K562 (cell line): ENCODE data around the gene KMT2E. TPM values are rescaled to one million over a fixed set of nuclear protein-coding genes. Genes with fewer than 3 reads are reported as not detected.

ENCODE experiments used
- EP400 ChIP-seq: fragments of 450-650 bp; IDR thresholded peaks from 2 replicates; pipeline ENCODE4 v1.6.1; 2017; ENCODE audit warnings: antibody characterized with exemption, mild to moderate bottlenecking, moderate library complexity
- NFE2 ChIP-seq: IDR thresholded peaks from 2 replicates; pipeline ENCODE4 v1.6.1; 2014; ENCODE audit warnings: antibody characterized with exemption, low read depth
- NR0B1 ChIP-seq: fragments of 450-650 bp; IDR thresholded peaks from one replicate; pipeline ENCODE4 v1.6.1; 2018; ENCODE audit warnings: mild to moderate bottlenecking, moderate library complexity; ENCODE audit not compliant: partially characterized antibody
- RCOR1 ChIP-seq, 2 experiments: IDR thresholded peaks; 2 replicates each; pipeline ENCODE4 v1.6.1; 2012; ENCODE audit warnings: low read depth in 2 of 2, low read length in 2 of 2, borderline replicate concordance in 1 of 2, improper control_type of control experiment in 1 of 2
- SPI1 ChIP-seq: IDR thresholded peaks from 2 replicates; pipeline ENCODE4 v1.6.1; 2011; ENCODE audit warnings: low read depth, low read length, control low read depth, borderline replicate concordance
- SRSF1 ChIP-seq: fragments of 200-400 bp; formaldehyde crosslinking; IDR thresholded peaks from 2 replicates; pipeline ENCODE4 v1.6.1; 2017; ENCODE audit warnings: mild to moderate bottlenecking, low read depth, low read length, moderate library complexity
- SRSF3 ChIP-seq: fragments of 200-400 bp; formaldehyde crosslinking; IDR thresholded peaks from 2 replicates; pipeline ENCODE4 v1.6.1; 2016; ENCODE audit warnings: mild to moderate bottlenecking, low read length, moderate library complexity; ENCODE audit not compliant: insufficient read depth
- STAT5B ChIP-seq: fragments of 250-450 bp; sonication (Bioruptor Pico); IDR thresholded peaks from 2 replicates; pipeline ENCODE4 v1.8.0; 2021; ENCODE audit warnings: mild to moderate bottlenecking, inconsistent platforms
- XRCC4 ChIP-seq: IDR thresholded peaks from one replicate; pipeline ENCODE4 v1.6.1; 2011; ENCODE audit not compliant: insufficient read depth, insufficient read length; ENCODE audit errors: extremely low read depth
- ZNF23 ChIP-seq: fragments of 250-450 bp; sonication (Bioruptor Pico); IDR thresholded peaks from 2 replicates; pipeline ENCODE4 v1.4.0; 2020; ENCODE audit warnings: mild to moderate bottlenecking
- ZNF280B ChIP-seq: fragments of 250-450 bp; sonication (Bioruptor Pico); IDR thresholded peaks from 2 replicates; pipeline ENCODE4 v1.5.1; 2021; ENCODE audit warnings: mild to moderate bottlenecking
- ZNF41 ChIP-seq: fragments of 250-450 bp; sonication (Bioruptor Pico); conservative IDR thresholded peaks from 2 replicates; pipeline ENCODE4 v1.4.0; 2020; ENCODE audit warnings: mild to moderate bottlenecking
- ZNF586 ChIP-seq: fragments of 450-650 bp; formaldehyde crosslinking; conservative IDR thresholded peaks from 2 replicates; pipeline ENCODE4 v1.4.0; 2020; ENCODE audit warnings: mild to moderate bottlenecking, moderate library complexity
- polyA plus RNA-seq, 8 experiments: library from polyadenylated mRNA; depleted of rRNA in 4 of 8; stranded (reverse) in 5 of 8; unstranded in 3 of 8; fragments of >200 nt; fragmentation: Nextera tagmentation in 2 of 8; fragmentation: Illumina TruSeq in 1 of 8; extraction: Ambion mirVana in 2 of 8; extraction: Trizol in 1 of 8; gene quantifications; 2 replicates each; pipeline versions ENCODE4 v1.2.1 to v1.2.3, GENCODE V29; 2011 to 2014; ENCODE audit warnings: inconsistent platforms in 1 of 8, missing spikeins in 1 of 8
- total RNA-seq, 7 experiments: library from RNA; depleted of rRNA in 6 of 7; stranded (reverse); fragments of >200 nt in 6 of 7; fragmentation: Illumina TruSeq in 2 of 7; extraction: Trizol in 2 of 7; gene quantifications; 2 replicates each; pipeline versions ENCODE4 v1.2.1 to v1.2.3, GENCODE V29; 2011 to 2021; ENCODE audit warnings: low replicate concordance in 1 of 7
- TF ChIP-seq, protein P1 (sequence below): sonication (generic); formaldehyde crosslinking; IDR thresholded peaks from 2 replicates; pipeline ENCODE4 v1.8.0; 2023; ENCODE audit warnings: mild to moderate bottlenecking, missing genetic modification reagents
- TF ChIP-seq, protein P2 (sequence below), 2 experiments: fragments of 450-650 bp; IDR thresholded peaks; 2 replicates each; pipeline ENCODE4 v1.6.1; 2018; ENCODE audit warnings: mild to moderate bottlenecking in 2 of 2, low read depth in 1 of 2; ENCODE audit not compliant: partially characterized antibody in 2 of 2
- TF ChIP-seq, protein P3 (sequence below): fragments of 450-650 bp; formaldehyde crosslinking; IDR thresholded peaks from 2 replicates; pipeline ENCODE4 v1.4.0; 2020; ENCODE audit warnings: mild to moderate bottlenecking, moderate library complexity

KMT2E gene
- total and polyA plus RNA-seq, 9 of the 15 experiments (the other 6 are each of a cell fraction or from before 2014, with no cell fraction given): 8.9 to 55.3 (median 38.1) TPM

DNA sequence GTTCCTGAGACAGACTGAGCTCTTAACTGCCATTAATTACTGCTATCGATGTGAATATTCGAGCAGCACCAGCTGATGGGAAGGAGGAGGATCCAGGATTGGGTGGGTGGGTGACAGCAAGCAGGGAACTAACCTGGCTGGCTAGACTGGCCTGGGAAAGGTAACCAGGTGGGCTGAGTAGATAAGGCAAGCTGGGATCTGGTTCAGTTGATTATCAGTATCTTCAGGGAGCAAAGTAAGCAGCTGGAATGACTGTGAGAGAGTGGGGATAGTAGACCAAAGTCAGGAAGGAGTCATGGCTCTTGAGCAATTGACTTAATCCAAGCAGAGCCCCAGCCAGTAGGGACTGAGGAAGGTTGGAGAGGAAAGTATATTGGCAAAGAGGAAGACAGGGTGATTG, 46.9 kb upstream of the KMT2E start (continued):
- TF ChIP-seq RCOR1 (IDR thresholded peaks at IDR 0.05; ENCODE audit: borderline replicate concordance in 1 of 2, low read depth in 2 of 2, low read length in 2 of 2) (no peak), SPI1 (no peak), XRCC4 (no peak), SRSF3 (no peak), NFE2 (no peak), ZNF41 (CRISPR knock-in tag) (no peak), ZNF586 (CRISPR knock-in tag) (no peak), ZNF280B (CRISPR knock-in tag) (no peak), ZNF23 (CRISPR knock-in tag) (no peak), SRSF1 (no peak), STAT5B (CRISPR knock-in tag) (no peak), EP400 (no peak), NR0B1 (no peak)
- TF ChIP-seq, protein P1, sequence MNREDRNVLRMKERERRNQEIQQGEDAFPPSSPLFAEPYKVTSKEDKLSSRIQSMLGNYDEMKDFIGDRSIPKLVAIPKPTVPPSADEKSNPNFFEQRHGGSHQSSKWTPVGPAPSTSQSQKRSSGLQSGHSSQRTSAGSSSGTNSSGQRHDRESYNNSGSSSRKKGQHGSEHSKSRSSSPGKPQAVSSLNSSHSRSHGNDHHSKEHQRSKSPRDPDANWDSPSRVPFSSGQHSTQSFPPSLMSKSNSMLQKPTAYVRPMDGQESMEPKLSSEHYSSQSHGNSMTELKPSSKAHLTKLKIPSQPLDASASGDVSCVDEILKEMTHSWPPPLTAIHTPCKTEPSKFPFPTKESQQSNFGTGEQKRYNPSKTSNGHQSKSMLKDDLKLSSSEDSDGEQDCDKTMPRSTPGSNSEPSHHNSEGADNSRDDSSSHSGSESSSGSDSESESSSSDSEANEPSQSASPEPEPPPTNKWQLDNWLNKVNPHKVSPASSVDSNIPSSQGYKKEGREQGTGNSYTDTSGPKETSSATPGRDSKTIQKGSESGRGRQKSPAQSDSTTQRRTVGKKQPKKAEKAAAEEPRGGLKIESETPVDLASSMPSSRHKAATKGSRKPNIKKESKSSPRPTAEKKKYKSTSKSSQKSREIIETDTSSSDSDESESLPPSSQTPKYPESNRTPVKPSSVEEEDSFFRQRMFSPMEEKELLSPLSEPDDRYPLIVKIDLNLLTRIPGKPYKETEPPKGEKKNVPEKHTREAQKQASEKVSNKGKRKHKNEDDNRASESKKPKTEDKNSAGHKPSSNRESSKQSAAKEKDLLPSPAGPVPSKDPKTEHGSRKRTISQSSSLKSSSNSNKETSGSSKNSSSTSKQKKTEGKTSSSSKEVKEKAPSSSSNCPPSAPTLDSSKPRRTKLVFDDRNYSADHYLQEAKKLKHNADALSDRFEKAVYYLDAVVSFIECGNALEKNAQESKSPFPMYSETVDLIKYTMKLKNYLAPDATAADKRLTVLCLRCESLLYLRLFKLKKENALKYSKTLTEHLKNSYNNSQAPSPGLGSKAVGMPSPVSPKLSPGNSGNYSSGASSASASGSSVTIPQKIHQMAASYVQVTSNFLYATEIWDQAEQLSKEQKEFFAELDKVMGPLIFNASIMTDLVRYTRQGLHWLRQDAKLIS (CRISPR knock-in tag): no peak
- TF ChIP-seq, protein P2, sequence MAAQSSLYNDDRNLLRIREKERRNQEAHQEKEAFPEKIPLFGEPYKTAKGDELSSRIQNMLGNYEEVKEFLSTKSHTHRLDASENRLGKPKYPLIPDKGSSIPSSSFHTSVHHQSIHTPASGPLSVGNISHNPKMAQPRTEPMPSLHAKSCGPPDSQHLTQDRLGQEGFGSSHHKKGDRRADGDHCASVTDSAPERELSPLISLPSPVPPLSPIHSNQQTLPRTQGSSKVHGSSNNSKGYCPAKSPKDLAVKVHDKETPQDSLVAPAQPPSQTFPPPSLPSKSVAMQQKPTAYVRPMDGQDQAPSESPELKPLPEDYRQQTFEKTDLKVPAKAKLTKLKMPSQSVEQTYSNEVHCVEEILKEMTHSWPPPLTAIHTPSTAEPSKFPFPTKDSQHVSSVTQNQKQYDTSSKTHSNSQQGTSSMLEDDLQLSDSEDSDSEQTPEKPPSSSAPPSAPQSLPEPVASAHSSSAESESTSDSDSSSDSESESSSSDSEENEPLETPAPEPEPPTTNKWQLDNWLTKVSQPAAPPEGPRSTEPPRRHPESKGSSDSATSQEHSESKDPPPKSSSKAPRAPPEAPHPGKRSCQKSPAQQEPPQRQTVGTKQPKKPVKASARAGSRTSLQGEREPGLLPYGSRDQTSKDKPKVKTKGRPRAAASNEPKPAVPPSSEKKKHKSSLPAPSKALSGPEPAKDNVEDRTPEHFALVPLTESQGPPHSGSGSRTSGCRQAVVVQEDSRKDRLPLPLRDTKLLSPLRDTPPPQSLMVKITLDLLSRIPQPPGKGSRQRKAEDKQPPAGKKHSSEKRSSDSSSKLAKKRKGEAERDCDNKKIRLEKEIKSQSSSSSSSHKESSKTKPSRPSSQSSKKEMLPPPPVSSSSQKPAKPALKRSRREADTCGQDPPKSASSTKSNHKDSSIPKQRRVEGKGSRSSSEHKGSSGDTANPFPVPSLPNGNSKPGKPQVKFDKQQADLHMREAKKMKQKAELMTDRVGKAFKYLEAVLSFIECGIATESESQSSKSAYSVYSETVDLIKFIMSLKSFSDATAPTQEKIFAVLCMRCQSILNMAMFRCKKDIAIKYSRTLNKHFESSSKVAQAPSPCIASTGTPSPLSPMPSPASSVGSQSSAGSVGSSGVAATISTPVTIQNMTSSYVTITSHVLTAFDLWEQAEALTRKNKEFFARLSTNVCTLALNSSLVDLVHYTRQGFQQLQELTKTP (IDR thresholded peaks at IDR 0.05; ENCODE audit: low read depth in 1 of 2, partially characterized antibody in 2 of 2): no peak
- TF ChIP-seq, protein P3, sequence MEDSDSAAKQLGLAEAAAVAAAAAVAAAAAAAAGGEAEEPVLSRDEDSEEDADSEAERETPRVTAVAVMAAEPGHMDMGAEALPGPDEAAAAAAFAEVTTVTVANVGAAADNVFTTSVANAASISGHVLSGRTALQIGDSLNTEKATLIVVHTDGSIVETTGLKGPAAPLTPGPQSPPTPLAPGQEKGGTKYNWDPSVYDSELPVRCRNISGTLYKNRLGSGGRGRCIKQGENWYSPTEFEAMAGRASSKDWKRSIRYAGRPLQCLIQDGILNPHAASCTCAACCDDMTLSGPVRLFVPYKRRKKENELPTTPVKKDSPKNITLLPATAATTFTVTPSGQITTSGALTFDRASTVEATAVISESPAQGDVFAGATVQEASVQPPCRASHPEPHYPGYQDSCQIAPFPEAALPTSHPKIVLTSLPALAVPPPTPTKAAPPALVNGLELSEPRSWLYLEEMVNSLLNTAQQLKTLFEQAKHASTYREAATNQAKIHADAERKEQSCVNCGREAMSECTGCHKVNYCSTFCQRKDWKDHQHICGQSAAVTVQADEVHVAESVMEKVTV: no peak
